GM04503 (cell line): ENCODE results near the gene ZNF598.
A peak's percentile ranks its signal among the peaks of the same experiment; 100 is the strongest.
"Not testable (repeated sequence)": the region's sequence is repeated elsewhere in the genome, so short reads cannot be mapped to it uniquely, and the experiment has no call there.

Experiments
- DNase-seq: peaks from one replicate; pipeline ENCODE4 v3.0.0-alpha.2; 2012; ENCODE audit warnings: low read depth

ZNF598 gene

GRCh38 chr16:1975432-1976215, 34.0 kb downstream of the ZNF598 start:
- DNase-seq: no peak

- DNase-seq: no peak
These were observed 35.2 kb downstream of the ZNF598 start for GRCh38 chr16:1974157-1975070.

GRCh38 chr16:1973461-1974156, 36.0 kb downstream of the ZNF598 start:
- DNase-seq: no peak

DNA sequence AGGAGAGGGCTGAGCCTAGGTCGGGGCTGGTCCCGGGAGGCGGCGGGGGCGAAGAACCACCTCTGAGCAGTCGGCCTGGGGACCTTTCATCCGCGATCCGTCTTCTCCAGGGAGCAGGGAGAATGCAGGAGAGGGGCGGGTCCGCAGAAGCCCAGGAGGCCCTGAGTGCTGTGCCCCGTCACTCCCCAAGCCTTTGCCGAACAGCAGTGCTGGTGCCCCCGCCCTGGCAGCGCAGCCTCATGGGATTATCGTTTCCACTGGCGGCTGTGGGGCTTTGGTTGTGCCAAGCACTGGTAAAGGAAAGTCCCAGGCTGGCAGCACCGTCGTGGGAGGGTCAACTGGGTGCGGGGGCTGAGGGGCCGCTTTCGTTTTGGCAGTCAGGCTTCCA, 37.1 kb downstream of the ZNF598 start:
- no peak for DNase-seq

DNA sequence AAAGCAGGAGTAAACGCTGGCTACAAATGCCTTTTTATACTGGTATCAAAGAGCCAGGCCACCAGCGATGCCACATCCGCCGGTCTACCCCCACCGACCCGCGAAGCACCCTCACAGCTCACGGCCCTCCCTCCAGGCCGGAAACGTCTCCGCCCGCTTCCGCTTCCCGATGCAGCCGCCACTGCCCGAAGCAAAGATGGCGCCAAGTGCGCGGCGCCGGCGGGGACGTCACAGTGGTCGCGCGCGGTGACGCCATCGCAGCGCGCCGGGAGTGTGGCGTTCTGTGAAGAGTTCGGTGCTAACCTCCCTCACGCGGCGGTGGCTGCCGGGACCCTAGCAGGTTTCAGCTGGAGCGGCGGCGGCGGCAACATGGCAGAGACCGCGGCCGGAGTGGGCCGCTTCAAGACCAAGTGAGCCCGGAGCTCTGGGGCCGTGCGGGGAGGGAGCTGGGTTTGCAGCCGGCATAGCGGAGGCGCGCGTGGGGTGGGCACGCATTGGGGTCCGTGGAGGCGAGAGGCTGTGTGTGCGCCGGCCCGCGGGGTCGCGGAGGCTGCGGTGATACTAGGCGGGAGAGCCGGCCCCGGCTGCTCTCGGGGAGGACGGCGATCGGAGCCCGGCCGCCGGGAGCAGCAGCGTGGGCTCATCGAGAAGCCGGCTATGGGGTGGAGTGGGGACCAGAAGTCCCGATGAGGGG, 37.7 kb downstream of the ZNF598 start, which contains the start of gene TBL3:
Gene TBL3 (plus strand): TSS at position 258 of the 694 bp plus-strand sequence. CDS start 112 bp downstream, at position 370.
- DNase-seq: peak; percentile 64

DNA sequence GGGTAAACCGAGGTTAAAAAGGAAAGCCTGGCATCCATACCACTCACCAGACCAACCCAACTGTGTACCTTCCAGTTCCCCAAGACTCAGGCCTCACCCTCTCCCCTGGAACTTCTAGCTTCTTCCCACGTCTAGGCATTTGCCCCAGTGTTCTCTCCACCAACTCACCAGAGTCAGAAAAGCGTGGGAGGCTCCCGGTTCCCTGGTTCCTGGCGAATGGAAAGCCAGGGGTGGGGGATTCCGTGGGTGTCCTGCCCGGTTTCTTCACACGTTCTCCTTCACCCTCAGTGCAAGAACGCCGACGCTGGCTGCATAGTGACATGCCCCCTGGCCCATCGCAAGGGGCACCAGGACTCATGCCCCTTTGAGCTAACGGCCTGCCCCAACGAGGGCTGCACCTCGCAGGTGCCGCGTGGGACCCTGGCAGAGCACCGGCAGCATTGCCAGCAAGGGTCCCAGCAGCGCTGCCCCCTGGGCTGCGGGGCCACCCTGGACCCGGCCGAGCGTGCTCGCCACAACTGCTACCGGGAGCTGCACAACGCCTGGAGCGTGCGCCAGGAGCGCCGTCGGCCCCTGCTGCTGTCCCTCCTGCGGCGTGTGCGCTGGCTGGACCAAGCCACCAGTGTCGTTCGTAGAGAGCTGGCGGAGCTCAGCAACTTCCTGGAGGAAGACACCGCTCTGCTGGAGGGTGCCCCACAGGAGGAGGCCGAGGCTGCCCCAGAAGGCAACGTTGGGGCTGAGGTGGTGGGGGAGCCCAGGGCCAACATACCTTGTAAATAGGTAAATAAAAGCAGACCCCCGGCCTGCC, 41.3 kb downstream of the ZNF598 start:
- no peak for DNase-seq

- no peak for DNase-seq
These were observed 43.2 kb downstream of the ZNF598 start, which contains the start of gene RNF151 for GRCh38 chr16:1966460-1966859. TSS of gene RNF151 (plus strand) at chr16:1966856. CDS start at chr16:1966882, 26 bp downstream.

DNA sequence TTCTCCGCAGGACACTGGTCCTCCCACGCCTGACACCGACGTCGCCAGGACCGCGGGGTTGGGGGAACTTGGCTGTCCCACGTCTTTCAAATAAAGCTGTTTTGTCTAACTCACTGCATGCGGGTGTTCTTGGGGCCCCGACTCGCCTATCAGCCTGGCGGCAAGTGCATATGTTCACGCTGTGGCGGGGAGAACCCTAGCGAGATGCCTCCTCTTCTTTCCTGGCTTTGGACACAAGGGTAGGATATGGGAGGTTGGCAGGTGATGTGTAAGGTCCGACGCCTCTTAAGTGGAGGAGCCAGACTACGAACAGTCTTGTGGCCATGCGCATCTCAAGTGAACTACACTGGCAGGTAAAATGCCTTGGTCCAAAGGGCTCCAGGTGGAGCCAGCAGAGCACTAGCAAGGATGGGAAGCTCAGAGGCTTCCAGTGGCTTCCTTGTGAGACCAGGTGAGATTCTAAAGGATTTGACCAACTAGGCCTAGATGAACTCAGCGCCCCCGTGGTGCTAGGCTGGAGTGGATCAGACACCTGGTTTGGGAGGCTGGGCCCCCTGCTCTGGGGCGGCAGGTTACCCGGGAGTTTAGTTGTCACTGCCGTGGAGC, 44.1 kb downstream of the ZNF598 start:
- DNase-seq: no peak

GRCh38 chr16:1964506-1965395, 44.9 kb downstream of the ZNF598 start, which contains the start of gene RPS2:
TSS of gene RPS2 (minus strand) at chr16:1964826. CDS start at chr16:1964625, 201 bp downstream.
- peak; percentile 84 for DNase-seq

DNA sequence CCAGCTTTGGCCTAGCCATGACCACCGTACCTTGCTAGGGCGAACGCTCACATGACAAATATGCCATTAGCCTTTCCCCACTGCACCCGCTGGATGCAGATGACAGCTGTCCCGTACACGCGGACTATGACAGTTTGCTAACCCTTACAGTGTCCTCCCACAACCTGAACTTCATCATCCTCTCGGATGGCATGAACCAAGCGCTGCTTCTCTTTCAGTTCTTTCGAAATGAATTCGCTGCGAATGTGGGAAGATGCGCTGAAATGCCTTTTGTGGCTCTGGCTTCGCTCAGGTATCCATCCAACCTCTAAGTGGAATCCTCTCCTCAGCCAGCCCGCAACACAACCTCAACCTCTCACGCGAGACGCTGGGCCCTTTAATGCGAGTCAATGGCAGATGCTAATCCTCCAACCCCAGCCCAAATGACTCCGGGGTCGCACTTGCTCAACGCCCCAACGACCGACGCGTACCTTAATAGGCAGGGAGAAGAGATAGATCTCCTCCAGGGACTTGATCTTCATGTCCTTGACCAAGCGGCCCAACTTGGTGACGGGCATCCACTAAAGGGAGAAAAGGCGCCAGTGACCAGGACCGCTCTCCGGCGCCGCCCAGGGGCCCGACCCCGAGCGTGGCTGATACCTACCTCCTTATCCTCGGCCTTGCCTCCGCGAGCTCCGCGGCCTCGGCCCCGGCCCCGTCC, 45.7 kb downstream of the ZNF598 start:
- DNase-seq: no peak

GRCh38 chr16:1962161-1963153, 47.2 kb downstream of the ZNF598 start:
- DNase-seq: not testable (repeated sequence)

- DNase-seq: no peak
These were observed 48.0 kb downstream of the ZNF598 start for GRCh38 chr16:1961651-1962067.

DNA sequence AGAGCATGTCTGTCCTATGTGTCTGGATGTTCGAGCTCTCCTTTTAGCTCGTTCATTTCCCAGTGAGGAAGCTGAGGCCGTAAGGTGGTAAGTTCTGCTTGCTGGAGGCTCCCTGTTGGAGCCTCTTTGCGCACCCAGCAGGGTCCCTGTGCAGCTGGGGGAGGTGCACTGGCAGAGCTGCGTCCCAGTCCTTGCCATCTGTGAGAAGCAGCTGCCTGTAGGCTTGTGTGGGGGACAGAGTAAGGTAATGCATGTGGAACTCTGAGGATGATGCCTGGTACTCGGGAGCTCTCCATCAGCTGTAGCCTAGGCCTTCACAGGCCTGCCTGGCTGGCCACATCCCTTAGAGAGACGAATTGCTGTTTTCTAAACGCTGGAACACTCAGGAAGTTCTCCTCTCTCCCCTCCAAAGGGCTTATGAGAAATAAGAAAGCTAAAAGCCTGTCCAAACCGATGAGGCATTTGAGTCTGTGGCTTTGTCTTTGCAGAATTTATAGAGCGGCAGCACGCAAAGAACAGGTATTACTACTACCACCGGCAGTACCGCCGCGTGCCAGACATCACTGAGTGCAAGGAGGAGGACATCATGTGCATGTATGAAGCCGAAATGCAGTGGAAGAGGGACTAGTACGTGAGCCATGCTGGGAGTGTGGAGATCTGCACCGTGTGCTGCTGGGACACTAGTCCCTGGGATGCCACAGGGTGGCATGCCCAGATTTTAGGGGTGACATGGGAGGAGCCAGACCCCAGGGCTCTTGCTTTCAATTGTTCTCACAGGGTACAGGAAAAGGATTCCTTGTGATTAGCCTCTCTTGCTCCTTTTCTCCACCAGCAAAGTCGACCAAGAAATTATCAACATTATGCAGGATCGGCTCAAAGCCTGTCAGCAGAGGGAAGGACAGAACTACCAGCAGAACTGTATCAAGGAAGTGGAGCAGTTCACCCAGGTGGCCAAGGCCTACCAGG, 48.7 kb downstream of the ZNF598 start:
- DNase-seq: no peak

DNA sequence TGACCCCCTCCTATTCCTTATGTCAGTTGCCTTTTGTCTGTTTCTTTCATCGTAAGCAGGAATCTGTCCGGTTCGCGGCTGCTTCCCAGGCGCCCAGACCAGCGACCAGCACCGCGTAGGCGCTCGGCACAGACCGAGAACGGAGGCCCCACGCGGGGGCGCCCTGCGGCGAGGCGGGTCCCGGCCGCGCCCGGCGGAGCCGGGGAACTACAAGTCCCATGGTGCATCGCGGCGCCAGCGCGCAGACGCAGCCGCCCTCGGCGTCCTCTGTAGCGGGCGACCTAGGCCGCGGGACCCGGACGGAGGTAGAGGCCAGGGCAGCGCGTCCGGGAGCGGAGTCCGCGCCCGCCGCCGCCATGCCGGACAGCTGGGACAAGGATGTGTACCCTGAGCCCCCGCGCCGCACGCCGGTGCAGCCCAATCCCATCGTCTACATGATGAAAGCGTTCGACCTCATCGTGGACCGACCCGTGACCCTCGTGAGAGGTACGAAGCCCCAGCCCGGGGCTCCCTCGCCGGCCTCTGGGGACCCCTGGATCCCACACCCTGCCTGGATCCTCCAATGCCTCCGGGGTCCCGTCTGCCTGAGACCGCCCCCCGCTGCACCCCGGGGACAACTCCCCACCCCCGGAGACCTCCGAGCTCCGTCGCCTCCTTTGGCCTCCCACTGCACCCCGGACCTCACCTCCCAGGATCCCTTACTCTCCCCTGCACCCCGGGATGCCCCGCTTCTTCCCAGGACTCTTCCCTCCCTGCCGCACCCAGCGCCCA, 50.2 kb downstream of the ZNF598 start, which contains the start of gene NDUFB10:
Gene NDUFB10 (plus strand): TSS at position 270 of the 771 bp plus-strand sequence. CDS start 87 bp downstream, at position 357.
- peak; percentile 44 for DNase-seq

DNA sequence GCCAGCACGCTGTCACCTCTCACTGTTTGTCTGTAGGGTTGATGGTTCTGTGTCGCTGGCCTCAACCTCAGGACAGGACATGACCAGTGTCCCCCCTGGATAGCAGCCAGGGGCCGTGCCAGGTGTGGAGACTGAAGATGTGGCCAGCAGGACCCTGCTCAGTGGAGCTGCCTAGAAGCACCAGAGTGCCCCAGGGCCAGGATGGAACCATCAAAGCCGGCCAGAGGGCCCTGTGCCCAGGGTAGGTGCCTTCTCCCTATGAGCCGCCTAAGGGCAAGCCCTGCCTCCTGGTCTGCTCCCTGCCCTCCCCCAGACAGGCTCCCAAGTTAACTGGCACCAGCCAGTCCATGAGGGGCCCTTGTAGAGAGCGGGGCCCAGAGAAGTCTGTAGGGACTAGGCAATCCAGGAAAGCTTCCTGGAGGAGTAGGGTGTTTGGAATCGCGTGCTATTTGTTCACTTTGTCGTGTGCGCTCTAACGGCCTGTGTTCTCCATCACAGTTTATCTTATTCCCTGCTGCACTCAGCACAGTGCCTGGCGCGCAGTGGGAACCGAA, 50.8 kb downstream of the ZNF598 start:
- no peak for DNase-seq
